Measurements from ENCODE around the gene TSTD2.

The TSTD2 gene

DNA sequence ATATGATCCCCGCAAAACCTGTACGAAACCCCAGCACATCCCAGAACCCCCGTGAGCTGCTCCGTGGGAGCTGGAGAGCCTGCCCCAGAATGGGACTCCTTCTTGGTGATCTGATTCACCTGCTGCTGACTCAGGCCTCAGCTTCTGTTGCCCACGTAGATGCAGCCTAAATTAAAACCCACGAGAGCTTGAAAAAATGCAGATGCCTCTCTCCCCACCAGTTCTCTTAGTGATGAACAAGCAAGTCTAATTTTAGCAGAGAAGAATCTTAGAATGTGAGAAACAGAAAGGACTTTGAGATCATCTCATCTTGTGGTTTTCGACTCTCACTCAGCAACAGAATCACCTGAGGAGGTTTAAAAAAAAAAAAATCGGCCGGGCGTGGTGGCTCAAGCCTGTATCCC, 74.1 kb downstream of the TSTD2 start:
- intact Hi-C loops (cut with micrococcal nuclease): no loop called here
- Mint-ChIP-seq H3K27me3 (peaks cover 4% of the 10 kb centered on the region), H3K4me1 (ENCODE audit: low read depth) (peaks cover 24% of the 10 kb centered on the region), H3K4me3 (no peak overlapping the region), H3K27ac (no peak overlapping the region), H3K9me3 (no peaks in the 10 kb centered on the region), H3K36me3 (ENCODE audit: low read depth) (no peaks in the 10 kb centered on the region)

DNA sequence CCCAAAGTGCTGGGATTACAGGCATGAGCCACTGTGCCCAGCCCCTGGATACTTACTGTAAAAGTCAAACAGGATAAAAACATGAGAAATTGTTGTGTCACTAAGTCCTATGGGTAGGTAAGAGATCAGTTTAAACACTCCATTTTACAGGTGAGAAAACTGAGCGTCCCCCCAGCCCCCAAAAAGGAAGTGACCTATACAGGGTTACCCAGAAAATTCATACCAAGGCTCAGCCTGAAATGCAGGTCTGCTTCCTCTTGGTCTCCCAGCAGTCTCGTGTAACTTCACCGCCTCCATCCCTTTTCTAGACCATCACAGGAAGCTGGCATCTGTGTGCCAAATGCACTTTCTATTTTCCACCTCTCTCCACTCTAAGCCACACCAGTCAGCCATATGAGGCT, 74.5 kb downstream of the TSTD2 start:
- Mint-ChIP-seq H3K27ac (no peak overlapping the region), H3K36me3 (ENCODE audit: low read depth) (no peaks in the 10 kb centered on the region), H3K27me3 (peaks cover 4% of the 10 kb centered on the region), H3K9me3 (no peaks in the 10 kb centered on the region), H3K4me1 (ENCODE audit: low read depth) (peaks cover 24% of the 10 kb centered on the region), H3K4me3 (no peak overlapping the region)
- intact Hi-C loops (cut with micrococcal nuclease): no loop called here

GRCh38 chr9:97557606-97558095, 75.5 kb downstream of the TSTD2 start:
- intact Hi-C loops (cut with micrococcal nuclease): no loop called here
- no peaks in the 10 kb centered on the region for H3K36me3 Mint-ChIP-seq (ENCODE audit: low read depth)
- no peak overlapping the region for H3K27ac Mint-ChIP-seq
- H3K4me1 Mint-ChIP-seq (ENCODE audit: low read depth): peaks cover 24% of the 10 kb centered on the region
- H3K4me3 Mint-ChIP-seq: no peak overlapping the region
- no peaks in the 10 kb centered on the region for H3K9me3 Mint-ChIP-seq
- peaks cover 4% of the 10 kb centered on the region for H3K27me3 Mint-ChIP-seq

- Mint-ChIP-seq H3K27me3 (peaks cover 4% of the 10 kb centered on the region), H3K27ac (no peak overlapping the region), H3K4me3 (no peak overlapping the region), H3K36me3 (ENCODE audit: low read depth) (no peaks in the 10 kb centered on the region), H3K9me3 (no peaks in the 10 kb centered on the region), H3K4me1 (ENCODE audit: low read depth) (peaks cover 27% of the 10 kb centered on the region)
- intact Hi-C loops (cut with micrococcal nuclease): no loop called here
Observed at GRCh38 chr9:97556721-97557605, 76.2 kb downstream of the TSTD2 start.

DNA sequence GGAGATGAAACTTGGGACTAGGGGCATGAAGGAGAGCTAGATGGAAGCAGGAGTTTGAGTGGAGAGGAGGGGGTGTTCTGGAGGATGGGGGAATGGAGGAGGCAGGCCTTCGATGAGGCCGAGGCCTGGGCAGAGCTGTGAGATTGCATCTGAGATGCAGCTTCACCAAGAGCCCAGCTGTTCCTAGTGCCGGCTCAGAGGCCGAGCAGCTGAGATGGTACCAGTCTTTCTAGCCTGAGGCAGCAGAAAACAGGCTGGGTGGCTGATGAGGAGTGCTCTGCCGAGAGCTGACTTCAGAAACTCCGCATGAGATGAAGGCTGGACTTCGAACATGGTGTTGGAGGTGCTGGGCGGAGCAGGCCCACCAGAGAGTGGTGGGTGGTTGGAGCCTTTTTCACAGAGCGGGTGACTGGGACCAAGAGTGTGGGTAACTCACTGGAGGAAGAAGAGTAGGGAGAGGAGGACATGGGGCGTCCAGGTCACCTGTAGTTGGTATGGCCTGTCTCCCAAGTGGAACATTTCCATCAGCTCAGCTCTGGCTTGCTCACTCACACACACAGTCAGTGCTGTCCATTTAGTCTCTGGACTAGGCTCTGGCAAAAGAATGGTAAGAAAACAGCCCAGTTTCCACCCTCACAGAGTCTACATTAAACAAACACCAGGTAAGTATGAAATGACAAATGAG, 77.0 kb downstream of the TSTD2 start:
- peaks cover 21% of the 10 kb centered on the region for H3K4me1 Mint-ChIP-seq (ENCODE audit: low read depth)
- no peak overlapping the region for H3K27ac Mint-ChIP-seq
- intact Hi-C loops (cut with micrococcal nuclease): no loop called here
- peaks cover 4% of the 10 kb centered on the region for H3K27me3 Mint-ChIP-seq
- no peak overlapping the region for H3K4me3 Mint-ChIP-seq
- no peaks in the 10 kb centered on the region for H3K9me3 Mint-ChIP-seq
- H3K36me3 Mint-ChIP-seq (ENCODE audit: low read depth): no peaks in the 10 kb centered on the region

DNA sequence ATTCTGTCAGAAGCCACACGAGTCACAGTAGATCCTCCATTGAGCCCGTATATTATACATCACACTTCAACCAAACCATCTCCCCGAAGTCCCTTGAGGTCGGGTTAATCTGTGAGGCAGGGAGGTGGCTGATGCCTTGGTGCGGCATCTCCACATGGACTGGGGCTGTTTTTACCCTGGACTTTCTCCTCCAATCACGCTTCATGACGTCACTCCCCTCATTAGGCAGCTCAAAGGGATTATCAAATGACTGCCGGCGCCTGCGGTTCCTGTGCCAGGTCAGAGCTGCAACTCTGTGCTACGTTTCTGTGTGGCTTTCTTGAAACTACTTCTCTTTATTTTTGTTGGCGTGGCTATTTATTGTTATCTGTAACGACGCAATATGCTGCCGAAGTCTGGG, 78.0 kb downstream of the TSTD2 start:
- no peak overlapping the region for H3K4me3 Mint-ChIP-seq
- peaks cover 4% of the 10 kb centered on the region for H3K27me3 Mint-ChIP-seq
- intact Hi-C loops (cut with micrococcal nuclease): no loop called here
- no peaks in the 10 kb centered on the region for H3K9me3 Mint-ChIP-seq
- H3K36me3 Mint-ChIP-seq (ENCODE audit: low read depth): no peaks in the 10 kb centered on the region
- peaks cover 21% of the 10 kb centered on the region for H3K4me1 Mint-ChIP-seq (ENCODE audit: low read depth)
- H3K27ac Mint-ChIP-seq: no peak overlapping the region

- H3K36me3 Mint-ChIP-seq (ENCODE audit: low read depth): no peaks in the 10 kb centered on the region
- H3K9me3 Mint-ChIP-seq: no peaks in the 10 kb centered on the region
- H3K27ac Mint-ChIP-seq: no peak overlapping the region
- peaks cover 4% of the 10 kb centered on the region for H3K27me3 Mint-ChIP-seq
- H3K4me3 Mint-ChIP-seq: no peak overlapping the region
- intact Hi-C loops (cut with micrococcal nuclease): no loop called here
- H3K4me1 Mint-ChIP-seq (ENCODE audit: low read depth): peaks cover 21% of the 10 kb centered on the region
Observed at GRCh38 chr9:97554566-97555075, 78.5 kb downstream of the TSTD2 start.

DNA sequence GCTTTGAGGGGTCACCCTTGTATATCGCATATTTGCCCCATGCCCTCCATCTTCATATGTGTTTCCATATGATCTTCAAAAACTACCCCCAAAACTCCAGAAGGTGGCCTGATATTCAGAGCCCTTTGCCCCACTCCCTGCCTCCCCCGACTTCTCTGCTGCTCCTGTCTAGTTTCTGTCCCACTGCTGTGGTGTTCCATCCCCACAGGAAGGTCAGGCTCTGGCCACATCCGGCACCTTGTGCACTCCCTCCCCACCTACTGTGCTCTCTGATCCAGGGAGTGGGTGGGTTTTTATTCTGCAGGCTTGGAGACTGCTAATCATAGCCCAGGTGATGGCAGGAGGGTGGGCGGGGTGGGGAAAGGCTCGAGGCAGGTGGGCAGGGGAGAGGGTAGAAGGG, 79.3 kb downstream of the TSTD2 start:
- Mint-ChIP-seq H3K27ac (no peak overlapping the region), H3K27me3 (peaks cover 4% of the 10 kb centered on the region), H3K4me1 (ENCODE audit: low read depth) (peaks cover 21% of the 10 kb centered on the region), H3K36me3 (ENCODE audit: low read depth) (no peaks in the 10 kb centered on the region), H3K9me3 (no peaks in the 10 kb centered on the region), H3K4me3 (no peak overlapping the region)
- intact Hi-C loops (cut with micrococcal nuclease): no loop called here

DNA sequence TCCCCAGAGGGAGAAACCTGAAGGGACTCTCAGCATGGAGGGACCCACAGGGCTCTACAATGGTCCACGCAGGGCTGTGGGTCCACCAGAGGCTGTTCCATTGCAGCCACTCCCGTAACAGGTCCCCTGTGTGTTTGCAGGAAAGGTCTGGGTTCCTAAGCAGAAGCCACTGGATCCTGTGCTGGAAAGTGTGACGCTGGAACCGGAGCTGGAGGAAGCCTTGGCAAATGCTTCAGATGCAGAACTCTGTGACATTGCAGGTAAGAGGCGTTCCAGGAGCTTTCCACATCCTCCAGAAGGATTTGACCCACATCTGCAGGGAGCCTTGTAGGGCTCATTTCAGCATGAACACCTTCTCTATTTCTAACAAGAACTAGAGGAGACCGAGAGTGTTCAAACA, 80.0 kb downstream of the TSTD2 start:
- H3K9me3 Mint-ChIP-seq: no peaks in the 10 kb centered on the region
- H3K4me3 Mint-ChIP-seq: no peak overlapping the region
- no peak overlapping the region for H3K27ac Mint-ChIP-seq
- H3K36me3 Mint-ChIP-seq (ENCODE audit: low read depth): no peaks in the 10 kb centered on the region
- intact Hi-C loops (cut with micrococcal nuclease): no loop called here
- H3K4me1 Mint-ChIP-seq (ENCODE audit: low read depth): peaks cover 20% of the 10 kb centered on the region
- H3K27me3 Mint-ChIP-seq: peaks cover 4% of the 10 kb centered on the region

GRCh38 chr9:97551308-97551707, 81.9 kb downstream of the TSTD2 start:
- Mint-ChIP-seq H3K9me3 (no peaks in the 10 kb centered on the region), H3K27me3 (peaks cover 4% of the 10 kb centered on the region), H3K4me1 (ENCODE audit: low read depth) (peaks cover 4% of the 10 kb centered on the region), H3K4me3 (no peak overlapping the region), H3K36me3 (ENCODE audit: low read depth) (no peaks in the 10 kb centered on the region), H3K27ac (no peak overlapping the region)
- intact Hi-C loops (cut with micrococcal nuclease): no loop called here

DNA sequence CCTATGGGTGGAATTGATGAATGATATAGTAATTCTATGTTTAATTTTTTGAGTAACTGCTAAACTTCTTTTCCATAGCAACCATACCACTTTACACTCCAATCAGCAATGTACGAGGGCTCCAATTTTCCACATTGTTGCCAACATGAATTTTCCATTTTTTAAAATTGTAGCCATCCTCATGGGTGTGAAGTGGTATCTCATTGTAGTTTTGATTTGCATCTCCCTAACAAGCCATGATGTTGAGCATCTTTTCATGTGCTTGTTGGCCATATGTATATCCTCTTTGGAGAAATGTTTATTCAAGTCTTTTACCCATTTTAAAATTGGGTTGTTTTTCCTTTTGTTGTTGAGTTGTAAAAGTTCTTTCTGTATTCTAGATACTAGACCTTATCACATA, 82.8 kb downstream of the TSTD2 start:
- Mint-ChIP-seq H3K36me3 (ENCODE audit: low read depth) (no peaks in the 10 kb centered on the region), H3K9me3 (no peaks in the 10 kb centered on the region), H3K4me3 (no peak overlapping the region), H3K27me3 (peaks cover 4% of the 10 kb centered on the region), H3K27ac (no peak overlapping the region), H3K4me1 (ENCODE audit: low read depth) (peaks cover 4% of the 10 kb centered on the region)
- intact Hi-C loops (cut with micrococcal nuclease): no loop called here

Data from dendritic cell treated with granulocyte-macrophage colony-stimulating factor and Interleukin-4, amounts not matched to agents 40 ng/mL and 50 ng/mL, for 4 days (primary cell).